ENCODE results near the gene CDC14B.

CDC14B gene

GRCh38 chr9:96512240-96512639 lies 107.4 kb downstream of the CDC14B start:
- H3K4me3 ChIP-seq = no peak overlapping the region
- peak overlapping the region in 1 of 2 donors; percentile 8 for H3K27ac ChIP-seq
- no peak for DNase-seq (ENCODE audit: low spot score)
- TF ChIP-seq, protein P1, sequence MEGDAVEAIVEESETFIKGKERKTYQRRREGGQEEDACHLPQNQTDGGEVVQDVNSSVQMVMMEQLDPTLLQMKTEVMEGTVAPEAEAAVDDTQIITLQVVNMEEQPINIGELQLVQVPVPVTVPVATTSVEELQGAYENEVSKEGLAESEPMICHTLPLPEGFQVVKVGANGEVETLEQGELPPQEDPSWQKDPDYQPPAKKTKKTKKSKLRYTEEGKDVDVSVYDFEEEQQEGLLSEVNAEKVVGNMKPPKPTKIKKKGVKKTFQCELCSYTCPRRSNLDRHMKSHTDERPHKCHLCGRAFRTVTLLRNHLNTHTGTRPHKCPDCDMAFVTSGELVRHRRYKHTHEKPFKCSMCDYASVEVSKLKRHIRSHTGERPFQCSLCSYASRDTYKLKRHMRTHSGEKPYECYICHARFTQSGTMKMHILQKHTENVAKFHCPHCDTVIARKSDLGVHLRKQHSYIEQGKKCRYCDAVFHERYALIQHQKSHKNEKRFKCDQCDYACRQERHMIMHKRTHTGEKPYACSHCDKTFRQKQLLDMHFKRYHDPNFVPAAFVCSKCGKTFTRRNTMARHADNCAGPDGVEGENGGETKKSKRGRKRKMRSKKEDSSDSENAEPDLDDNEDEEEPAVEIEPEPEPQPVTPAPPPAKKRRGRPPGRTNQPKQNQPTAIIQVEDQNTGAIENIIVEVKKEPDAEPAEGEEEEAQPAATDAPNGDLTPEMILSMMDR (IDR thresholded peaks at IDR 0.05) = no peak

DNA sequence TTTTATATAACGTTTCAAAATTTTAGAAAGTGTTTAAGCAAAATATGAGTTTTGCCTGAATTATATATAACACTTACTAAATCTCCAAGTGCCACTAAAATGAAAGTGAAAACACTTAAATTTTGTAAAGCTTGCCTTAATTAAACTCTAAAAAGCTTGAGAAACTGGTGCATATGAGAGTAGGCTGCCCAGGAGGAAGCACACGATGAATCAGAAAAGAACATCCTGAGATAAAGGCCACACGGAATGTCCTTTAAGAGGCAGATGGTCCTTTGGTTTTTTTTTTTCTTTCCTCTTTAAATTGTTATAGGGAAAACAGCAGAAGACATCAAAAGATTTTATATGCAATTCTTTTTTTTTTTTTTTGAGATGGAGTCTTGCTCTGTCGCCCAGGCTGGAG lies 109.4 kb downstream of the CDC14B start:
- DNase-seq (ENCODE audit: low spot score) = no peak
- no peak overlapping the region for H3K4me3 ChIP-seq
- TF ChIP-seq, protein P1 (IDR thresholded peaks at IDR 0.05) = no peak
- H3K27ac ChIP-seq = peak overlapping the region in 1 of 2 donors; percentile 6

DNA sequence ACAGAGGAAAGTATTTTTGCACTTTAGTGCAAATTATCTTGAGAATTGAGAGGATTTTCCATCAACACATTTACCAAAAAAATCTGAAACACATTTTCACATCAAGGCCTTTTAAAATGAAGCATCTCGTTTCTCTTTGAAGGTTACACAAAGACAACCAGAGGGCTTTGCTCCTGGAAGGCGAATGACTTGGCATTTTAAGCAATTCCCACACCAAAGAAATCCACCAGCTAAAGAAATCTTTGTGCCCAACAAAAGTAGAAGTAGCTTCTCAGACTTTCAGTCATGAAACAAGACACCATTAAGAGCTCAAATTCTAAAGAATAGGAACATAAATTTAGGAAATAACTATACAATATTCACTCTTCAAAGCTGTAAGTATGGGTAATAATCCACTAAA lies 109.8 kb downstream of the CDC14B start:
- Histone ChIP-seq H3K4me3 (no peak overlapping the region), H3K27ac (peak overlapping the region; percentile 69 to 77)
- TF ChIP-seq, protein P1 (IDR thresholded peaks at IDR 0.05) = no peak
- no peak for DNase-seq (ENCODE audit: low spot score)

DNA sequence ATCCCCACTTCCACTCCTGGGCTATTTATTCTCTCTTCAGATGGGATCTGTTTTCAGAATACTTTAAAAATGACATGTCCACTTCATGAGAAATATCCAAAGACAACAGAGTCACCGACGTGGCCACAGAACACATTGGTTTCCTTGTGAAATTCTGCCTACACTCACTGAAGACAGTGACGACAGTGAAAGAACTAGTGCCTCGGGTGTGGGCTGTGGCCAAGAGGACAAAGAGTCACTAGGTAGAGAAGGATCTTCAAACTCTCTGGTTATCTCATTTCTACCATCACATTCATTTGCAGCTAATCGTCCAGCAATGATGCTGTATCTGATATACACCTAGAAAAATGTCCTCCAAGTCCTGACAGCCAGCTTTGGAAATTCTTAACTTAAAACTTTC lies 110.6 kb downstream of the CDC14B start:
- TF ChIP-seq, protein P1 (IDR thresholded peaks at IDR 0.05) = no peak
- peak overlapping the region; percentile 69 to 77 for H3K27ac ChIP-seq
- DNase-seq (ENCODE audit: low spot score) = no peak
- peak overlapping the region; percentile 18 for H3K4me3 ChIP-seq

GRCh38 chr9:96508227-96508940 lies 111.3 kb downstream of the CDC14B start:
- peak overlapping the region; percentile 69 to 77 for H3K27ac ChIP-seq

GRCh38 chr9:96505316-96505991 lies 114.2 kb downstream of the CDC14B start:
- peak overlapping the region; percentile 39 to 44 for H3K27ac ChIP-seq

More at GRCh38 chr9:96508227-96508940, 111.3 kb downstream of the CDC14B start:
- DNase-seq (ENCODE audit: low spot score) = no peak
- H3K4me3 ChIP-seq = peak overlapping the region; percentile 18
- TF ChIP-seq, protein P1 (IDR thresholded peaks at IDR 0.05) = no peak

More at GRCh38 chr9:96505316-96505991, 114.2 kb downstream of the CDC14B start:
- TF ChIP-seq, protein P1 (IDR thresholded peaks at IDR 0.05) = no peak
- DNase-seq (ENCODE audit: low spot score) = no peak
- H3K4me3 ChIP-seq = no peak overlapping the region

All from coronary artery (tissue), 2 donors.